ENCODE measurements around the gene SLC29A3. TPM values are rescaled to one million over a fixed set of nuclear protein-coding genes. Genes with fewer than 3 reads are reported as not detected.

SLC29A3 gene
- total RNA-seq, 2 experiments from 2014 or later, result 2.3 to 2.5 TPM

GRCh38 chr10:71370031-71370430, 51.0 kb downstream of the SLC29A3 start:
- POLR2A ChIA-PET, result no interaction called here

GRCh38 chr10:71371750-71372166, 52.7 kb downstream of the SLC29A3 start:
- no peak overlapping the region for H3K27ac Mint-ChIP-seq
- H3K4me3 Mint-ChIP-seq, result no peak overlapping the region
- ATAC-seq (ENCODE audit: poor library complexity), result no peak
- Histone ChIP-seq H3K4me3 (ENCODE audit: low read length) (no peak overlapping the region), H3K36me3 (ENCODE audit: insufficient read depth, low read length) (no peaks in the 10 kb centered on the region), H3K27me3 (ENCODE audit: control insufficient read depth in 1 of 2, insufficient read depth in 2 of 2, low read length in 2 of 2) (no peaks in the 10 kb centered on the region), H3K4me1 (ENCODE audit: insufficient read depth, low read length) (peaks cover 2% of the 10 kb centered on the region), H3K9me3 (ENCODE audit: control insufficient read depth in 1 of 2, insufficient read depth in 1 of 2, low read length in 2 of 2) (no peaks in the 10 kb centered on the region), H3K27ac (ENCODE audit: low read depth in 1 of 2, low read length in 2 of 2) (no peak overlapping the region)
- peak in 1 of 14 experiments; percentile 23 for DNase-seq
- TF ChIP-seq CTCF (IDR thresholded peaks at IDR 0.05), result no peak
- intact Hi-C loops (cut with DNase I, micrococcal nuclease), result loop anchor here (10.0 kb wide), 2 partner anchors 57 to 983 kb away; partner anchors contain the start of genes DNAJB12 (in 1 of the 2) and SLC29A3 (in 1 of the 2)
- no peaks in the 10 kb centered on the region for H3K4me1 Mint-ChIP-seq (ENCODE audit: low read depth)
- CTCF ChIA-PET, result interaction anchor here (1.0 to 1.6 kb wide), 3 partner anchors 12 to 325 kb away, joined by 3 to 5 read pairs (median 4); partner anchors contain the start of gene SLC29A3
- no peaks in the 10 kb centered on the region for H3K9me3 Mint-ChIP-seq
- POLR2A ChIA-PET, result no interaction called here
- peaks cover 21% of the 10 kb centered on the region for H3K27me3 Mint-ChIP-seq
- no peaks in the 10 kb centered on the region for H3K36me3 Mint-ChIP-seq (ENCODE audit: low read depth)

More at GRCh38 chr10:71370031-71370430, 51.0 kb downstream of the SLC29A3 start:
- Mint-ChIP-seq H3K4me1 (ENCODE audit: low read depth) (no peaks in the 10 kb centered on the region), H3K36me3 (ENCODE audit: low read depth) (no peaks in the 10 kb centered on the region), H3K27me3 (peaks cover 21% of the 10 kb centered on the region), H3K9me3 (no peaks in the 10 kb centered on the region), H3K4me3 (no peak overlapping the region), H3K27ac (no peak overlapping the region)
- DNase-seq (no peak), ATAC-seq (ENCODE audit: poor library complexity) (no peak)
- no peaks in the 10 kb centered on the region for H3K9me3 ChIP-seq (ENCODE audit: control insufficient read depth in 1 of 2, insufficient read depth in 1 of 2, low read length in 2 of 2)
- H3K4me1 ChIP-seq (ENCODE audit: insufficient read depth, low read length), result no peaks in the 10 kb centered on the region
- H3K27ac ChIP-seq (ENCODE audit: low read depth in 1 of 2, low read length in 2 of 2), result no peak overlapping the region
- TF ChIP-seq CTCF (IDR thresholded peaks at IDR 0.05), result no peak
- no peak overlapping the region for H3K4me3 ChIP-seq (ENCODE audit: low read length)
- H3K27me3 ChIP-seq (ENCODE audit: control insufficient read depth in 1 of 2, insufficient read depth in 2 of 2, low read length in 2 of 2), result no peaks in the 10 kb centered on the region
- CTCF ChIA-PET, result no interaction called here
- no peaks in the 10 kb centered on the region for H3K36me3 ChIP-seq (ENCODE audit: insufficient read depth, low read length)
- intact Hi-C loops (cut with DNase I, micrococcal nuclease), result loop anchor here (10.0 kb wide), 2 partner anchors 55 to 985 kb away; partner anchors contain the start of genes DNAJB12 (in 1 of the 2) and SLC29A3 (in 1 of the 2)

GRCh38 chr10:71372882-71373495, 53.9 kb downstream of the SLC29A3 start:
- H3K36me3 Mint-ChIP-seq (ENCODE audit: low read depth), result no peaks in the 10 kb centered on the region

More at GRCh38 chr10:71372882-71373495, 53.9 kb downstream of the SLC29A3 start:
- intact Hi-C loops (cut with DNase I, micrococcal nuclease), result loop anchor here (10.0 kb wide), 2 partner anchors 58 to 982 kb away; partner anchors contain the start of genes DNAJB12 (in 1 of the 2) and SLC29A3 (in 1 of the 2)
- DNase-seq (no peak), ATAC-seq (ENCODE audit: poor library complexity) (no peak)
- no peaks in the 10 kb centered on the region for H3K9me3 ChIP-seq (ENCODE audit: control insufficient read depth in 1 of 2, insufficient read depth in 1 of 2, low read length in 2 of 2)
- H3K27ac Mint-ChIP-seq, result no peak overlapping the region
- ChIA-PET POLR2A (no interaction called here), CTCF (interaction anchor here (1.5 kb wide), 1 partner anchor 54 kb away, joined by 3 read pairs; the partner anchor contains the start of gene SLC29A3)
- H3K27ac ChIP-seq (ENCODE audit: low read depth in 1 of 2, low read length in 2 of 2), result no peak overlapping the region
- H3K4me1 Mint-ChIP-seq (ENCODE audit: low read depth), result peaks cover 6% of the 10 kb centered on the region
- peaks cover 21% of the 10 kb centered on the region for H3K27me3 Mint-ChIP-seq
- no peaks in the 10 kb centered on the region for H3K36me3 ChIP-seq (ENCODE audit: insufficient read depth, low read length)
- no peak overlapping the region for H3K4me3 ChIP-seq (ENCODE audit: low read length)
- H3K4me3 Mint-ChIP-seq, result no peak overlapping the region
- H3K27me3 ChIP-seq (ENCODE audit: control insufficient read depth in 1 of 2, insufficient read depth in 2 of 2, low read length in 2 of 2), result no peaks in the 10 kb centered on the region
- no peaks in the 10 kb centered on the region for H3K9me3 Mint-ChIP-seq
- TF ChIP-seq CTCF (IDR thresholded peaks at IDR 0.05), result no peak
- peaks cover 11% of the 10 kb centered on the region for H3K4me1 ChIP-seq (ENCODE audit: insufficient read depth, low read length)
